Measurements from ENCODE around the gene SPATA31A1.
"Not testable (repeated sequence)": the region's sequence is repeated elsewhere in the genome, so short reads cannot be mapped to it uniquely, and the experiment has no call there.

SPATA31A1 gene

GRCh38 chr9:39355369-39355768 lies at the start of gene SPATA31A1:
Gene SPATA31A1, plus strand, starts transcription at chr9:39355669. Its CDS starts 62 bp downstream, at chr9:39355731.
- DNase-seq: not testable (repeated sequence)

- DNase-seq: not testable (repeated sequence)
Measured at GRCh38 chr9:39407261-39408204, 52.1 kb downstream of the SPATA31A1 start.

GRCh38 chr9:39411254-39411940 lies 55.9 kb downstream of the SPATA31A1 start:
- not testable (repeated sequence) for DNase-seq

All from CD4-positive, alpha-beta T cell treated with Interferon alpha-2 for 1 hour (primary cell).